ENCODE results near the gene TMEM14B.

- no peak for TF ChIP-seq CTCF (IDR thresholded peaks at IDR 0.05)
- no peak for TF ChIP-seq FOSL2 (IDR thresholded peaks at IDR 0.05)
- TF ChIP-seq FOSL2 (CRISPR knock-in tag; IDR thresholded peaks at IDR 0.05) = no peak
- no peak for TF ChIP-seq POLR2A (IDR thresholded peaks at IDR 0.05; ENCODE audit: low read length)
- no peak for TF ChIP-seq RFX5 (IDR thresholded peaks at IDR 0.05)
- TF ChIP-seq NR3C1 (IDR thresholded peaks at IDR 0.05) = no peak
Observed at GRCh38 chr6:10771371-10771894, 23.8 kb downstream of the TMEM14B start.
